T1000 (cell line): ENCODE measurements around the gene TMEM237.
"Not testable (repeated sequence)": the region's sequence is repeated elsewhere in the genome, so short reads cannot be mapped to it uniquely, and the experiment has no call there.

Source experiments
- DNase-seq: peaks from one replicate; lab custom pipeline; 2025; ENCODE audit warnings: mixed read lengths; lab: John Stamatoyannopoulos, UW

The TMEM237 gene, protein sequence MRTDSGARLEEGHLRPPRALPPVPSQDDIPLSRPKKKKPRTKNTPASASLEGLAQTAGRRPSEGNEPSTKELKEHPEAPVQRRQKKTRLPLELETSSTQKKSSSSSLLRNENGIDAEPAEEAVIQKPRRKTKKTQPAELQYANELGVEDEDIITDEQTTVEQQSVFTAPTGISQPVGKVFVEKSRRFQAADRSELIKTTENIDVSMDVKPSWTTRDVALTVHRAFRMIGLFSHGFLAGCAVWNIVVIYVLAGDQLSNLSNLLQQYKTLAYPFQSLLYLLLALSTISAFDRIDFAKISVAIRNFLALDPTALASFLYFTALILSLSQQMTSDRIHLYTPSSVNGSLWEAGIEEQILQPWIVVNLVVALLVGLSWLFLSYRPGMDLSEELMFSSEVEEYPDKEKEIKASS

DNA sequence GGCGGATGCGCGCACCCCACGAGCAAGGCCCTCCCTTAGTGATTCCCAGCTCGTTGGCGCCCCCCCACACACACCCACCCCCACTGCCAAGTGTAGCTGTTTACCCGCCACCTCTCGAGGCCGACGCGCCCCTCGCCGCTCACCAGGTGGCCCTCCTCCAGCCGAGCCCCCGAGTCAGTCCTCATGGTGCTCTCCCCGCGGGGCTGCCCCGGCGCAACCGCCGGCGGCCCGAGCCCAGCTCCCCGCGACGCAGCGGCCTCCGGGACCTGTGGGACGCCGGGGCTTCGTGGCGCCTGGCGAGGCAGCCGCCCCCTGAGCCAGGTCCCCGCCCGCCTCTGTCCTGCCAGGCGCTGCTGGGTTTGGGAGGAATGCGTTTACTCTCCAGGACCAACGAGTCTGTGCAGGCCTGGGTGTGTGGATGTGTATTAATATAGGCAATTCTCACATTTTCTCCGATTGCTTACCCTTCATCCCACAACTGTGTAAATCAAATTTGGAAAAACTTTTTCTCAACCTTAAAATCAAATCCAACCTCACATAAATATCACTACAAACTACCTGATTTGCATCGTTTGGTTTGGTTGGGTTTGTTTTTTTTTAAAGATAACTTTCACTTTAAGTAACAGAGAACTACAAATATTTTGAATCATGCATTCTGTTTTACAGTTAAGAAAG is at the start of gene TMEM237:
Gene TMEM237, minus strand, starts transcription at position 288 of the 675 bp plus-strand sequence. Its CDS starts 103 bp downstream, at position 185.
- DNase-seq: no peak

DNA sequence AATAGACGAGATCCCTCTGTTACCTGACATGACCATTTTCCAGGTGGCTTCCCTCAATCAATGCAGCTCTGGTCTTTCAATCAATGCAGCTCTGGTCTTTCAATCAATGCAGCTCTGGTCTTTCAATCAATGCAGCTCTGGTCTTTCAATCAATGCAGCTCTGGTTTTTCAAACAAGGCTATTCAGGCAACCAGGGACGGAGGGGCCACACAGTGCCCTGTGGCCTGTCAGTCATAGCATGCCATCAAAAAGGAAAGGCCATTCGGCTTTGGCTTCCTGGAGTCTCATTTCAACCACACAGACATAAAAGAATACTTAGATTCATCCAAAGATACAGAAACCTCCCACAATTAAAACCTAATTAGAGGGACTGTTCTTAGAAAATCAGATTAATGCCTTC is 41.9 kb upstream of the TMEM237 start:
- no peak for DNase-seq

DNA sequence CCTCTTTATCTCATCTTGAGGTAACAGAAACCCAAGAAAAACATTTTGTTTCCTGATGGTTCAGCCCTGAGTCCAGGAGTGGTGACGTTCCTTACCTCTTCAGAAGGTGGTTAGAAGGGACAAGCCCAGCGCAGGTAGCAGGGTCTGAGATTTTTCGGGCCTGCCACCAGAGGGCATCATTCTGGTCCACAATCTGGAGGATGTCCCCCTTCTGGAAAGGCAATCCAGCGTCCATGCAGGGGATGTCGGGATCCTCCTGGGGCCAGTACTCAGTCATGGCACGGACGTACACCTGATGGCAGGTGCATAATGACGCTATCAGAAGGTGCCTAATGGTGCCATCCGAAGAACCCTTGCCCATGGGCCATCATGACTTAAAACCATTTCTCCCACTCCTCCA is 37.4 kb upstream of the TMEM237 start:
- no peak for DNase-seq

DNA sequence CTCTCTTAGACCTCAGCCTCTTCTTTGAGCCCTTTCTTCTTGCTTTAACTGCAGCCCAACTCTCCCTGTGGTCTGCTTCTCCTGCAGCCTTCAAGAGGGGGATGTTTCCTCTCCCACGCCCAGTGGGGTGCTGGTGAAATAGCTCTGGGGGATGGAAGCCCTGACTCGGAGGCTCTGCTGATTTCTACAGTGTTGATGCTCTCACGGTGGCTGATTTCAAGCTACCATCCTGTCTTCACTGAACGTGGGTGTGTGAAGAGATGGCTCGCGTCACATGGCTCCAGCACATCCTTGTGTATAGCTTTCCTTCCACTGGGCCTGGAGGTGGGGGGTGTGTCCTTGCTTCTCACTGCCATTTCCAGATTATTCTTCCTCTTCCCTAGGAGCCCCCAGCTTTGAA is 35.1 kb upstream of the TMEM237 start:
- DNase-seq: no peak

DNA sequence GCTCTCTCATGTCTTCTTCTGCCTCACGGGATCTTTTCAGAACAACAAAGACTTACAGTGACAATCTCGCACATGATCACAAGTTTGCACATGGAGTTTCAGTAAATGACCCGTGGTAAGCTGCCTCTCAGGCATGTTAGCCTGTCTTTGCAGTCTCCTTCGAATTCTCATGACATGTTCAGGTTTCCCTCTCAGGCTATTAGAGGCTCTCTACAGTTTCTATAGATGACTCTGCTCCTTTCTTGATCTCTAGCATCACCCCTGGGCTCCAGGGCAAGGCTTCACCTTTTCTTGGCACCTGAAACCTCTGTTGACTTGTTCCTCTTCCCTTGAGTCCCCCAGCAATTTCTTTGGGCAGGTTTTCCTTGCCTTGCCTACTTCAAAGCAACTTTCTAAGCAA is 32.2 kb upstream of the TMEM237 start:
- no peak for DNase-seq

DNA sequence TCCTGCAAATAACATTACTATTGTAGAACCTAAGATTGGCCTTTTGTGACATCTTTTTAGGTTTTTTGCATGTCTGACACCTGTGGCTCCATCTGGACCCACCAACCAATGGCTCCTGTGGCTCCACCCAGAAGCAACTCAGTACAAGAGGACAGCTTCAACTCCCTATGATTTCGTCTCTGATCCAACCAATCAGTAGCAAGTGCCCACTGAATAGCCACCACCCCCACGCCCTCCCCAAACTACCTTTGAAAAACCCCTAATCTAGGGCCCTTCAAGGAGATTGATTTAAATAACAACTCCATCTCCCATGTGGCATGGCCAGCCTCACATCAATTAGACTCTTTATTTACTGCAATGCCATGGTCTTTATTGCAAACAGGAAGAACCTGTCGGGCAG is 31.5 kb upstream of the TMEM237 start:
- no peak for DNase-seq

DNA sequence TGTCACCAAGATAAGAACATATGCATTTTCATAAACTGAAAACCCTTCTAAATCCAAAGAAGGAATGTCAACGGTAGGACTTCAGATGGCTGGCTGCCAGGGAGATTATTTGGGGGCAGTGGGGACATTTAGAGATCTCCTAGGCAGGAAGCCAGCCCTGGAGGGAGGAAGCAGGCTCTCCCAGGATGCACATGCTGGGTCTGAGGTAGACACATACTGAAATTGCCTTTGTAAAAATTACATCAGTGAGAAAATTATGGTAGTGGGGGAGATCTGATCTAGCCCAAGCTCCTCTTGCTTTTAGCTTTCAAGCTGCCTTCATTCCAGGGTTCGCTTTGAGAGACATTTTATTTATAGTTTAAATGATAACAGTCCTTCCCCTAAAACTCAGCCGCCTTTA is 31.0 kb upstream of the TMEM237 start:
- DNase-seq: no peak

DNA sequence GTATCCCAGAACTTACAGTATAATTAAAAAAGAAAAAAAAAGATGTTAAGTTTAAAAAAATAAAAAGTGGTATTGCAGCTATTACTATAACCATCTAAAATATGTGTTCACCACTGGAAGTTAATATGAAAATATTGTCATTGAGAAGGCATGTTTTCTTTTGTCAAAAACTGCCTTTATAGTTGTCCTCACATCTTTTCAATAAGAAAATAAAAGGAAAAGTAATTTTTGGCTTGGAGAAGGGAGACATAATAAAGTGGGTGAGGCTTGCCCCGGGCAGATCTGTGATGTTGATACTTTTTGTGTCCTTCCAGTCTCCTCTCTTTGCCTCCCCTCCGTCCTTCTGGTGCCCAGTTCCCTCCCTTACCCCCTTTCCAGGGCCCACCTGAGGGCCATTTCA is 30.2 kb upstream of the TMEM237 start:
- DNase-seq: no peak

DNA sequence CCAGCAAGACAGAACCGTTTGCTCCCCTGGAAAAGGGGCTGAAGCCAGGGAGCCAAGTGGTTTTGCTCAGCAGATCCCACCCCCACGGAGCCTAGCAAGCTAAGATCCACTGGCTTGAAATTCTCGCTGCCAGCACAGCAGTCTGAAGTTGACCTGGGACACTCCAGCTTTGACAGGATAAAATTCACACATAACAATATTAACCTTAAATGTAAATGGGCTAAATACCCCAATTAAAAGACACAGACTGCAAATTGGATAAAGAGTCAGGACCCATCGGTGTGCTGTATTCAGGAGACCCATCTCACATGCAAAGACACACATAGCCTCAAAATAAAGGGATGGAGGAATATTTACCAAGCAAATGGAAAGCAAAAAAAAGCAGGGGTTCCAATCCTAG is 27.9 kb upstream of the TMEM237 start:
- DNase-seq: not testable (repeated sequence)

DNA sequence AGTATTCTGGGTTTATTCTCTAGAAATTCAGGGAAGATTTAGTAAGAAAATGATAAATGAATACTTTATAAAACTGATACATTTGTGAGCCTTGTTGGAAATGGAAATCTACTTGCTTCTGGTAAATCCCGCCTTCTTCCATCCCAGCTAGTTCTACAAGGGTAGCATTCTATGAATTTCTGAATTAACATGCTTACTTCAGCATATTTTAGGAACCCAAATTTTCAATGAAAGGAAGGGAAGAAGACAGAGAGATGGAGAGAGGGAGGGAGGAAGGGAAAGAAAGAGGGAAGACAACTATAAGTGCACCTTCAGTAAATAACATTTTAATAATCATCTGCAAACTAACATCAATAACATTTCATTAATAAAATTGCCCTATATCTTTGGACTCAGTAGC is 26.6 kb upstream of the TMEM237 start:
- DNase-seq: no peak

DNA sequence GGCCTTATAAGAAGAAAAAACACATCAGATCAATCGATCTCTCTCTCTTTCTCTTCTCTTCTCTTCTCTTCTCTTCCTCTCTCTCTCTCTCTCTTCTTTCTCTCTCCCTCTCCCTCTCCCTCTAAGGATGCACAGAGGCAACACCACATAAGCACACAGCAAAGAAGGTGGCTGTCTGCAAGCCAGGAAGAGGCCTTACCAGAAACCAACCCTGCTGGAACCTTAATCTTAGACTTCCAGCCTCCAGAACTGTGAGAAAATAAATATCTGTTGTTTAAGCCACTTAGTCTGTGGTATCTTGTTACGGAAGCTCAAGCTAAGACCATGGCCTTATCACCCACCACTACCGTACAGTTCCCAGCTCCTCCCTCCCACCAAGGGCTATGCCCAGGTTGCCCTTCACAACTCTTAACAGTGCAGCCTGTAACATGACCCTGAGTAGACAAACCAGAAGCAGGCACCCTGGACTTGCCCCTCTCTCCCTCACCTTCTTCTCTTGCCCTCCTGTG is 25.2 kb upstream of the TMEM237 start:
- no peak for DNase-seq

DNA sequence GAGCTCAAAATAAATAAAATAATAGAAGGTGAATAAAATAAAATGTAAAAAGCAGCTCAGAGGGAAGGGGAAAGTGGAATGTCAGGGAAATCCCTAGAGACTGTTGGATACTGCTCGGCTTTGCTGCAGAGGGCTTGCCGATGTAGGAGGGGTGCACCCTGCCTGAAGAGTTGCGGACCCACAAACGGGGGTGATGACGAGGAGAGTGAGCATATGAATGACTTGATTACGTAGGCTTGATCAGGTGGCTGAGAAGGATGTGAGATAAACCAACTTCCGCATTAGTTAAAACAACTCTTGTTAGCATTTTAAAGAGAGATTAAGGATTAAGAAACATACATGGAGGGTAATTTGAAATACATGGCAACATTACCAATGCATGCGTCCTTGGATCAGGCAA is 21.0 kb upstream of the TMEM237 start:
- no peak for DNase-seq

DNA sequence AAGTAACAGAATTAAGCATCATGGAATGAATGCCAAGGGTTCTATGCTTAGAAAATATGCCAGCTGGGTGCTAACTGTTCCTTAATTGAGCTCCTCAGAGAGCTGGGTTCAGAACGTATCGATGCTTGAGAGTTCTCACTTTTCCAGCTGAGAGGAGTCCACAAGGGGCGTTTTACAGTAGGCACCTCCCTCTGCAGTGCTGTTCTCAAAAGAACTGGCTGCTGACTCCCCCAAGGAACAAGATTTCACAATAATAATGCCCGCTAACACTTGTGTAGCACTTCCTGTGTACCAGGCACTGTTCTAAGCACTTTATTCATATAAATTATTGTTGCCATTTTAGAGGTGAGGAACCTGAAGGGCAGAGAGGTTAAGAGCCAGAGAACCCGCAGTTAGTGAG is 18.1 kb upstream of the TMEM237 start:
- DNase-seq: no peak

DNA sequence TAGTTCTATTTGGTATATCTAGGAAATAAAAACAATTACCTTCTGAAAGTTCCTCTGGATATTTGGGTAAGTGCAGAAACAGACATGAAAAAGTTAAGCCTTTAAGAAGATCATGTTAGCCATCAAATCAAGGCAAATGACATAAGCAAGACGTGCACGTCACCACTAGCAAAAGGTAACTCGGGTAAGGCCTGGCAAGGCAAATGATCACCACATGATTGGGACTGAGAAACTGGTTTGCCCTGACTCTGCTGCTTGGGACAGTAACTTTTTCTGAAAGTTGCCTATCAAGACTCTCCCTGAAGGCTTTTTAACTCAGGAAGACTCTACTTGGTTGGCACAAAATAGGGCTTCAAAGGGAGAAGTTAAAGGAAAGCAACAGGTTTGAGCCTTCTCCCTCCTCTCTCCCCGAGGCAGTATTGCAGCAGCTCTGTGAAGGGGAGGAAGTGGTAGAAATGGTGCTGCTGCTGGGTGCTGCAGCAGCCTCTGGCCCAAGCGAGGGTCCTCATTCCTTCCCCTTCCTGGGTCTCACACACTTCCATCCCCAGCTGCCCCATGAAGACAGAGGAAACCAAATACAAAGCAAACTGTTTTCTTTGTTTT is 17.1 kb upstream of the TMEM237 start:
- no peak for DNase-seq

DNA sequence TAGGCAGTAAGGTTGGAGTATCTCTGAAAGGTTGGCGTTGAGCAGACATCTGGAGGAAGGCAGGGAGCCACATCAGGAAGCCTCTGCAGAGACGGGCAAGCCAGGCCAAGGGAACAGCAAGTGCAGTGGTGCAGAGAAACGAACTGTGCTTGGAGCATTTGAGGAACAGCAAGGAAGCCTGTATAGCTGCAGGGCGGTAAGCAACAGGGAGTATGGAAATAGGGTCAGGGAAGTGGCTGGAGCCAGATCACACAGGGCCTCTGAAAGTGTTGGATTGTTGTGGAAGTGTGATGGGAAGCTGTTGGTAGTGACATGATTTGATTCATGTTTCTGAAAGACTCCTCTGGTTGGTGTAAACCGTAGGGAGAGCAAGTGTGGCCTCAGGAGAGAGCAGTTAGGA is 13.4 kb upstream of the TMEM237 start:
- no peak for DNase-seq

DNA sequence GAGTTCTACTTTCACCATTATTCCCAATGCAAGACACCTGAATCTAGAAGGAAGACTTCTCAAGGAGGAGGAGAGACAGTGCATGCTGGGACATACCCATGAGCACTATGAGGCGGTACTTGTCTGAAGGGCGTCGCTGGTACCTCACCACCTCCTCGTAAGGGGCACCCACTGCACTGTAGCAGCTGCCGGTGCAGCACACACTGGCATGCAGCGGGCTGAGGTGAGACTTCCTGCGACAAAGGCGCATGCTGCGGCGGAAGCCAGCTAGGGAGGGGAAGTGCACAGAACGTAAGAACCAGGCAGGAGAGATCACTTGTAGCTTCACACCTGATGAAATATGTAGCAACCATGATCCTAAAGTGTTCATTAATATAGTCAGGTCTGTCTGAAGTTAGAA is 12.8 kb upstream of the TMEM237 start:
- DNase-seq: no peak

DNA sequence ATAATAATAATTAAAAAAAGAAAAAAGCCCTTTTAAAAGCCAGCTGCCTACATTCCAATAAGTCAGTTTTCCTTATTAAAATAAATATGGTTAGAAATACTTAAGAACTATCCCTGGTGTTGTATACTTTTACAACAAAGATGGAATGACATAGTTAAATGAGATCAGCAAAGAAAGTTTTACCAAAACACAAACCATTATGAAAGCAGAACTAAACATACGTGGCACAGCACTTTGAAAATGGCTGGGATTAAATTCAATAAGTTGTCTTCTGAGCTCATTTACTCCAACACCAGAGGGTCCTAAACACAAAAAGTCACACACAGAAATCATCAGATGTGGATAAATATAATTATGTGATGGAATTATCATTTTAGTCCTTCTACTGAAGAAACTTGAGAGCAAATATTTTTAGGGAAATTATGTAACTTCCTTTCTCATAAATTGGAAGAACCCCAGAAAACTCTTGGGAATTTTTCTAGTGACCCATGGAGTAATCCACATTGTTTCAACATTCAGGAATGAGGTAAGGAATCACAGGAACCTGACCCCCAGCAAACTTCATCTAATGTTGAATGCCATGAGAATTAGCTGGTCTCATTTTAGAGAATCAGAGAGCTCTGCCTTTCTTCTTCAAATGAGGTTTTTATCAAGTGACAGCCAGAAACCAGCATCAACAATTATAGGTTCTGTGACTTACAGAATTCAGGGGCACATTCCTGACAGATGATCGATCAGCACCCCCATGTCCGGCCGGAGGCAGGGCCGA is 11.5 kb upstream of the TMEM237 start:
- peak; percentile 29 for DNase-seq

DNA sequence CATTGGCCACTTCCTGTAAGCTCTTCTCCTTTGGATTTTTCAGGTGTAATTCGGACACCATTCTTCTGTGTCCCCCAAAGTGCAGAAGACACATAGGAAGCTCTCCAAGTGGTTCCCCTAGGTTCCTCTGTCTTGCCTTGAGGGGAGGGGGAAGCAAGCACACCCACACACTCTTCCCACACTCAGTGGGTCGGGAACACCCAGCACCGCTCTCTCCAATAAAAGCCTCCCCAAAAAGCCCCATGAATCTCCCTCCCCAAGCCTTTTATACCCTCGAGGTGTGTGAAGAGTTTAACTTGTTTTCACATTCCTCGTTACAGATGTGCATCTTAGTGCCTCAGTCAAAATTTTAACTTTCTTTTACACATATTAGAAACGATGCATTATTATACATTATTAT is 9.9 kb upstream of the TMEM237 start:
- DNase-seq: no peak

DNA sequence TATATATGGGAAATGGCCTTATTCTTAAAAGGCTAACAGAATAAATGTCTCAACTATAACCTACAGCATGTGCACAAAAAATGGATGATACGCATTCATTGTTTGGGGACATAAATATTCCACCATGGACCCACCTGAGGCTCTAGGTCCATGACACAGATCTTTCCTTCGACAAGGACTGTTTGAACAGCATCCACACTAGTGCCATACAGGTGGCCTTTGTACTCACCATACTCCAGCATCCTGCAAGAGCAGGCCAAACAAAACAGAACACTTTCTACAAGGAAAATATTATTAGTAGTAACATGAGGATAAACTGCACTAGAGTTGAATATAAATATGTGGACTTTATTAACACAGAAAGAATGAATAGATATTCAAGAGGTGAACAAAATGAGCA is 6.1 kb upstream of the TMEM237 start:
- no peak for DNase-seq

DNA sequence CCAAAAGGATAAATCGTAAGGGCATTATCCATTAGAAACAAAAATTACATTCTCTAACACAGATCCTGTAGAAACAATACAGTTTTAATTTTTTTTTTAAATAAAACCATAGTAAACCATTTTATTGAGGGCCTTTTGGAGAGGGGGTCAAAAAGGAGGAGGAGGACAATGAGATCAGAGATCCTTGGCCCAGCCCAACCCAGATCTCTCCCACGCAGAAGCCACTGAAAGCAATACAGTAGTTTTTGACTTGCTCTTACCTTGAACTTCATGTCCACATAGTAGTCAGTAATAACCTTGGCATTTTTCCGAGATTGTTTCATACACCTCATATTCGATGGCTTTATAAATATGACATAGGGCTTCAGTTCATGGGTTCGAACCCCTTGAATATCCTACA is 4.1 kb upstream of the TMEM237 start:
- DNase-seq: no peak

DNA sequence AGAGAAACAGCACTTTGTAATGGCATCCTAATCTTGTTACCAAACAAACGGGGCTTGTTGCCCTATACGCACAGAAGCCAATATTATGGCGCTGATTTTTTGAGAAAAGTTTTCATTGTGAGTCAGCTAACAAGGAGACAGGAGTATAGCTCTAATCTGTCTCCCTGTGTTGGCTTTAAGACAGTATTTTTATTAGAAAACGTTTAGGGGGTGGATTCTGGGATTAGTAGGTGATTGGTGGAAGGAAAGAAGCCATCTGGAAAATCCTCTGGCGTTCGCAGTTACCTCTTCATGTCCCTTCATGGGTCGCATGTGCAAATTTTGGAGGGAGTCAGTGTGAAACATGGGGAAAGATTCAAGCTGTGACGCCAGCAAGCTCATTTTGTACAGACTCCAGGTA is 698 bp upstream of the TMEM237 start:
- no peak for DNase-seq

DNA sequence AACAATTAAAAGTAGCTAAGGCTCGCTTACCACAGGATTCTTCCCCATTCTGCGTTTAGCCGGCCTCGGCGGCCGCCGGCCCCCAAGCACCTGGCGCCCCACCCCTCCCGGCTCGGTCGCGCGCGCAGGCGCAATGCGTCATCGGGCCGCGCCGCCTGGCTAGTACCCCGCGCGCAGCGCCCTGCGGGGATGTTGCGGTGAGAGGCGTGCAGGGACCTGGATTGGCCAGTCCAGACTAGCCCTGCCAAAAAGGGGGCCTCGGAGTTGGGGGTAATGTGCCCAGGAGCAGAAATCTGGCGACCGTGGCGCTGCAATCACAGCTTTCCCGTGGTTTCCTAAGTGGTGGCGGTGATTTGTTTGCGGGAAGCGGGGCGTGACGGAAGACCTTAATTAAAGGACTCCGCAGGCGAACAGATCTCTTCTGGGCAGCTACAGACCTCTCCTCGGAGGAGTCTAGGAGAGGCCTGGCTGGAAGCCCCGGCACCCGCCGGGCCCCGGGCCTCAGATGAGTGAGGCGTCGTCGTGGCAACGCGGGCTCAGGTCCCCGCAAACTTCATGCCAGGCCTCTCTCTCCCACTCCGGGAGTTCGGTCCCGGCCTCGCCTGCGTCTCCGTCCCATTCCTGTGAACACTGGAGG is 606 bp downstream of the TMEM237 start:
- DNase-seq: peak; percentile 77
